ENCODE results near the gene CEP76.

The CEP76 gene

DNA sequence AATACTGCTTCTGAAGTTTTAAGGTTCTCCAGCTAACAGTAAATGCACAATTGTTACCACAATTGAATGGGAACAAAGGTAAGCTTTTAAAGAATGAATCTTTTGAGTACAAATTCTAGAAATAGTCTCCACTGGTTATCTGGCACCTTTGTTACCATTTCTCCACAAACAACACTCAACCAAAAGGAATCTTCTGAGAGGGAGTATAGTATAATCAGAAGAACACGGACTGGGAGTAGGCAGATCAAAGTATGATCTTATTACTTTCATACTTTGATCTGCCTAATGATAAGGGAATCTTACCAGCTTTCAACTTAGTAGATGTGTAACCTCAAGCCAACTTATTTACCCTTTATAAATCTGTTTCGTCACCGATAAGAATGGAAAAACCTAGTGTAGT lies 1.4 kb downstream of the CEP76 start:
- TF ChIP-seq, protein P1, sequence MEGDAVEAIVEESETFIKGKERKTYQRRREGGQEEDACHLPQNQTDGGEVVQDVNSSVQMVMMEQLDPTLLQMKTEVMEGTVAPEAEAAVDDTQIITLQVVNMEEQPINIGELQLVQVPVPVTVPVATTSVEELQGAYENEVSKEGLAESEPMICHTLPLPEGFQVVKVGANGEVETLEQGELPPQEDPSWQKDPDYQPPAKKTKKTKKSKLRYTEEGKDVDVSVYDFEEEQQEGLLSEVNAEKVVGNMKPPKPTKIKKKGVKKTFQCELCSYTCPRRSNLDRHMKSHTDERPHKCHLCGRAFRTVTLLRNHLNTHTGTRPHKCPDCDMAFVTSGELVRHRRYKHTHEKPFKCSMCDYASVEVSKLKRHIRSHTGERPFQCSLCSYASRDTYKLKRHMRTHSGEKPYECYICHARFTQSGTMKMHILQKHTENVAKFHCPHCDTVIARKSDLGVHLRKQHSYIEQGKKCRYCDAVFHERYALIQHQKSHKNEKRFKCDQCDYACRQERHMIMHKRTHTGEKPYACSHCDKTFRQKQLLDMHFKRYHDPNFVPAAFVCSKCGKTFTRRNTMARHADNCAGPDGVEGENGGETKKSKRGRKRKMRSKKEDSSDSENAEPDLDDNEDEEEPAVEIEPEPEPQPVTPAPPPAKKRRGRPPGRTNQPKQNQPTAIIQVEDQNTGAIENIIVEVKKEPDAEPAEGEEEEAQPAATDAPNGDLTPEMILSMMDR (IDR thresholded peaks at IDR 0.05) = no peak

DNA sequence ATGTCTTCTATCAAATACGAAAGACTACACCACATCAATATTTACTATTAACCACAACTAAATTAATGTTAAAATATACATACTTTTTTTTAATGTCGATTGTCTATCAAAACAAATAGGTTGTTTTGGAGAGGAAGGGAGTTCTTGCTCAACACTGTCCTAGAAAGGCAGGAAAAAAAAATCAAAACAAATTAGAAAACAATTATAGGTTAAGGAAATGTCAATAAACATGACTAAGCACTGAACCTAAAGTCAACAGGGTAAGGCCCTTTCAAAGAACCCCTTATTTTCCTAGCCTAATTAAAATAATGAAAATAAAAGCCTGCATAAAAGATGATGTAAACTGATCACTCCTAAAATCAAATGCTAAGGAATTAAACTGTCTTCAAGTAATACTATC lies 2.8 kb downstream of the CEP76 start:
- TF ChIP-seq, protein P1 (IDR thresholded peaks at IDR 0.05) = no peak

- TF ChIP-seq, protein P1 (IDR thresholded peaks at IDR 0.05) = no peak
These were observed 8.5 kb downstream of the CEP76 start for GRCh38 chr18:12694032-12694431.

GRCh38 chr18:12692206-12692605 lies 10.3 kb downstream of the CEP76 start:
- TF ChIP-seq, protein P1 (IDR thresholded peaks at IDR 0.05) = no peak

DNA sequence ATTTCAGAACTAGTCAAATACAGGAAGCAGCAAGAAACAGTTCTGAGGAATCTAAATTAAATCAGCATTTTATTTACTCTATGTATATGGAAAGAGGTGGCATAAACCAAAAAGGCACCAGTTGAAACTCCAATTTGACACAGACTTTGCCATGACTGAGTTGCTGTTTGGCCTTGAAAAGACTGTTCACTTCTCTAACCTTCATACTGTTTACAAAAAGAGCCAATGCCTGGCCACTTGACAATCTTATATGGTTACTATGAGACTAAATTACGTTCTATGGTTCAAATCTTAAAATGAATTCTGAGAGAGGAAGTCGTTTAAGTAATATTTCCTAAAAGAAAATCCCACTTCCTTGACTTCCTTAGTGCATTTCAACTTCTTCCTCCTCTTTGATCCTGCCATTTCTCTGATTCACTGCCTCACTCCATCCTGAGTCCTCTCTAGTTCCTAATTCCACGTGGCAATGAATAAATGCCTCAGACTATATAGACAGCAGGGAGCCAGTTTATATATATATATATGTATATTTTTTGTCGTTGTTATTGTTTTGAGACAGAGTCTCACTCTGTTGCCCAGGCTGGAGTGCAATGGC lies 13.2 kb downstream of the CEP76 start:
- TF ChIP-seq, protein P1 (IDR thresholded peaks at IDR 0.05) = no peak

DNA sequence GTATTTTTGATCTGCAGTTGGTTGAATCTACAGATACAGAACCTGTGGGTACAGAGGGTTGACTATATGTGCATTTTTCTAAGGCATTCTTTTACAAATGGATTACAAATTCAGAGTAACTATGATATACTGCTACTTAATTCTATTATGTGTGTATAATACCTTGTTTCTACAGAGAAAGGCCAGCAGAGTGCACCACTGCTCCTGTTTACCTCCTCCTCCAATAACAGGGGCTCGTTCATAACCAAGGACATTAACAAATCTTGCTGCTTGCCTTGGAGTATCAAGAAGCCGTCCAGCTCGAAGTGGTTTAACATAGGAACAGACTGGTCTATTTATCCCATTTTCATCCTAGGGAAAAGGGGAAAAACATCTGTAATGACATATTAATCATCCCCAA lies 16.4 kb downstream of the CEP76 start:
- TF ChIP-seq, protein P1 (IDR thresholded peaks at IDR 0.05) = peak; percentile 32; the same call in 1 of the 2 replicates

GRCh38 chr18:12679183-12679786 lies 23.2 kb downstream of the CEP76 start:
- TF ChIP-seq, protein P1 (IDR thresholded peaks at IDR 0.05) = no peak
